ENCODE data around the gene MOSMO. TPM values are rescaled to one million over a fixed set of nuclear protein-coding genes. Genes with fewer than 3 reads are reported as not detected.

MOSMO gene
- total and polyA plus RNA-seq, 2 of the 4 experiments (the other 2 are of a cell fraction), result 10.5 to 16.0 TPM

GRCh38 chr16:21989133-21989532, 18.8 kb upstream of the MOSMO start:
- no peak overlapping the region for H2AK5ac ChIP-seq (ENCODE audit: low read depth, low read length)
- H3K23ac ChIP-seq (ENCODE audit: low read depth, low read length), result no peak overlapping the region
- no peak overlapping the region for H3K9ac ChIP-seq (ENCODE audit: low read depth, low read length)
- POLR2A ChIA-PET (ENCODE audit: unreplicated experiment), result interaction anchor here (0.6 kb wide), 1 partner anchor 94 kb away, joined by 6 read pairs; no protein-coding TSS in a partner anchor
- no peaks in the 10 kb centered on the region for H3K4me1 ChIP-seq (ENCODE audit: control insufficient read depth, insufficient read depth, low read length)
- no peak overlapping the region for H2AK9ac ChIP-seq (replicated peaks; ENCODE audit: low read depth, low read length, poor library complexity)
- no peak overlapping the region for H4K8ac ChIP-seq (ENCODE audit: low read depth in 2 of 2, low read length in 2 of 2)
- no peak overlapping the region for H2AFZ ChIP-seq (replicated peaks; ENCODE audit: low read length, poor library complexity)
- dilution Hi-C loops (cut with HindIII; ENCODE audit: low sequenced_read_pairs, unreplicated experiment) (no loop called here), in situ Hi-C loops (cut with MboI; ENCODE audit: low sequenced_read_pairs) (no loop called here), intact Hi-C loops (cut with micrococcal nuclease) (no loop called here)
- H3K9me1 ChIP-seq (ENCODE audit: insufficient read depth, low read length), result no peaks in the 10 kb centered on the region
- H3K27ac ChIP-seq (ENCODE audit: insufficient read depth, low read length), result no peak overlapping the region
- no peak overlapping the region for H3K4me3 ChIP-seq (ENCODE audit: insufficient read depth, low read depth, low read length)
- ATAC-seq (ENCODE audit: low read depth), result no peak; the same call in 1 of the 2 replicates
- peaks cover 2% of the 10 kb centered on the region for H3K36me3 ChIP-seq (ENCODE audit: control insufficient read depth, insufficient read depth, low read length)
- H3K14ac ChIP-seq (replicated peaks; ENCODE audit: low read depth, low read length), result no peak overlapping the region
- H3K4me2 ChIP-seq (ENCODE audit: low read depth, low read length), result no peak overlapping the region
- no peaks in the 10 kb centered on the region for H3K9me3 ChIP-seq (ENCODE audit: control insufficient read depth, insufficient read depth, low read length)
- H4K5ac ChIP-seq (ENCODE audit: low read depth, low read length), result no peak overlapping the region
- H3K79me1 ChIP-seq (ENCODE audit: low read depth in 1 of 2, low read length in 2 of 2), result no peaks in the 10 kb centered on the region
- H3K27me3 ChIP-seq (ENCODE audit: control insufficient read depth, insufficient read depth, low read length), result no peaks in the 10 kb centered on the region
- TF ChIP-seq NFE2L2 (IDR thresholded peaks at IDR 0.05; ENCODE audit: low read depth, low read length) (no peak), CHD1 (IDR thresholded peaks at IDR 0.05; ENCODE audit: low read depth, low read length) (no peak), MAZ (IDR thresholded peaks at IDR 0.05; ENCODE audit: borderline replicate concordance, low read depth, low read length) (no peak), ELK1 (IDR thresholded peaks at IDR 0.05; ENCODE audit: borderline replicate concordance, low read depth, low read length) (no peak), POLR2A (IDR thresholded peaks at IDR 0.05; ENCODE audit: low read depth, low read length) (no peak), RAD21 (IDR thresholded peaks at IDR 0.05; ENCODE audit: low read length) (no peak), CTCF (conservative IDR thresholded peaks at IDR 0.05; ENCODE audit: low read depth, low read length) (no peak), CEBPB (IDR thresholded peaks at IDR 0.05; ENCODE audit: low read depth, low read length) (no peak), MXI1 (IDR thresholded peaks at IDR 0.05; ENCODE audit: borderline replicate concordance, low read depth, low read length) (no peak), SMC3 (IDR thresholded peaks at IDR 0.05; ENCODE audit: low read depth, low read length) (no peak), FOS (IDR thresholded peaks at IDR 0.05; ENCODE audit: low read depth, low read length) (no peak), MAFK (IDR thresholded peaks at IDR 0.05; ENCODE audit: low read depth, low read length) (no peak), RCOR1 (IDR thresholded peaks at IDR 0.05; ENCODE audit: insufficient replicate concordance, low read length) (no peak)
- H2BK5ac ChIP-seq (ENCODE audit: low read depth, low read length, poor library complexity, severe bottlenecking), result no peak overlapping the region
- no peak overlapping the region for H2BK120ac ChIP-seq (ENCODE audit: low read depth, low read length)
- no peak overlapping the region for H3K4ac ChIP-seq (ENCODE audit: low read depth, low read length)
- H3K56ac ChIP-seq (ENCODE audit: extremely low read depth, insufficient read depth, low read length), result no peak overlapping the region
- no CpG with 5 or more reads among the region's 5 CpGs for WGBS, 2 experiments (ENCODE audit: extremely low coverage in 2 of 2, insufficient read length in 1 of 2)
- no peak overlapping the region for H2BK20ac ChIP-seq (ENCODE audit: low read depth, low read length)
- H4K91ac ChIP-seq (ENCODE audit: insufficient read depth, low read depth, low read length), result no peak overlapping the region
- no TSS peak for BruUV-seq (replicated peaks)
- no peak overlapping the region for H2BK15ac ChIP-seq (ENCODE audit: low read depth, low read length)
- CTCF ChIA-PET, result interaction anchor here (1.9 to 2.0 kb wide), 2 partner anchors 89 to 200 kb away, joined by 10 read pairs; no protein-coding TSS in a partner anchor
- DNase-seq, result peak; percentile 10
- no peaks in the 10 kb centered on the region for H4K20me1 ChIP-seq (ENCODE audit: insufficient read depth, low read length)
- H3K18ac ChIP-seq (ENCODE audit: low read depth, low read length), result no peak overlapping the region
